Progenitor cell of endocrine pancreas (in vitro differentiated cells): ENCODE measurements around the gene RAD51B. TPM values are rescaled to one million over a fixed set of nuclear protein-coding genes. Genes with fewer than 3 reads are reported as not detected.

ENCODE experiments used
- DNase-seq: peaks from one replicate; pipeline ENCODE4 v3.0.0; 2021; ENCODE audit warnings: low spot score; ENCODE audit not compliant: unreplicated experiment
- H3K27ac Mint-ChIP-seq: 2 replicates; pipeline ENCODE4 v1.8.0; 2021; ENCODE audit warnings: mild to moderate bottlenecking, moderate library complexity, mixed read lengths
- H3K27me3 Mint-ChIP-seq: 2 replicates; pipeline ENCODE4 v1.8.0; 2021; ENCODE audit warnings: mixed read lengths
- H3K36me3 Mint-ChIP-seq: 2 replicates; pipeline ENCODE4 v1.8.0; 2022; ENCODE audit warnings: mixed read lengths; ENCODE audit not compliant: insufficient read depth
- H3K4me1 Mint-ChIP-seq: 2 replicates; pipeline ENCODE4 v1.8.0; 2021; ENCODE audit warnings: low read depth, mixed read lengths
- H3K4me3 Mint-ChIP-seq: 2 replicates; pipeline ENCODE4 v1.8.0; 2021; ENCODE audit warnings: low read depth, mild to moderate bottlenecking, moderate library complexity, mixed read lengths
- H3K9me3 Mint-ChIP-seq: 2 replicates; pipeline ENCODE4 v1.8.0; 2021; ENCODE audit warnings: low read depth, mixed read lengths
- total RNA-seq: library from RNA; stranded (reverse); gene quantifications from 2 replicates; pipeline ENCODE4 v1.2.1, GENCODE V29; 2021
- TF ChIP-seq, protein P1 (sequence below): fragments of 200-600 bp; sonication (generic); IDR thresholded peaks from one replicate; pipeline ENCODE4 v1.5.0; 2021; ENCODE audit warnings: antibody characterized with exemption, mild to moderate bottlenecking; ENCODE audit not compliant: unreplicated experiment

The RAD51B gene
- total RNA-seq, 1 donor from 2014 or later: 24.7 TPM

DNA sequence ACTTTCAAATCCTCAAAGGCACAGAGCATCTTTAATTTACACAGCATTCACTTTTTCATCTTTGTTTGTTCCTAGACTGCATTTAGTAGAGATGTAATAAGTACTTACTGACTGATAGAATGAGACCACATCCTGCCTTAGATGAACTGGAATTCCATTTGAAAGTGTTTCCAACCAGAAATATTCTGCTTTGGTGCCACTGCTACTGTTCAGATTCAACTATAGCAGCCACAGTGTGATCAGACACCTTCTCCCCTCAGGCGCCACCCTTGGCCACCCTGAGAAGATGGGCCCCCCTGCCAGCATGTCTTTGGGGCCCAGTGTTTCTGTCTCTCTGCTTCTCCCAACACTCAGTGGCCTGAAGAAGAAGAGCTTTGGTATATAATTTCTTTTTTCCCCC is 449.1 kb downstream of the RAD51B start:
- Mint-ChIP-seq H3K36me3 (no peaks in the 10 kb centered on the region), H3K4me1 (peaks cover 12% of the 10 kb centered on the region), H3K27ac (peak overlapping the region; percentile 1), H3K27me3 (no peaks in the 10 kb centered on the region), H3K9me3 (no peaks in the 10 kb centered on the region), H3K4me3 (no peak overlapping the region)
- TF ChIP-seq, protein P1, sequence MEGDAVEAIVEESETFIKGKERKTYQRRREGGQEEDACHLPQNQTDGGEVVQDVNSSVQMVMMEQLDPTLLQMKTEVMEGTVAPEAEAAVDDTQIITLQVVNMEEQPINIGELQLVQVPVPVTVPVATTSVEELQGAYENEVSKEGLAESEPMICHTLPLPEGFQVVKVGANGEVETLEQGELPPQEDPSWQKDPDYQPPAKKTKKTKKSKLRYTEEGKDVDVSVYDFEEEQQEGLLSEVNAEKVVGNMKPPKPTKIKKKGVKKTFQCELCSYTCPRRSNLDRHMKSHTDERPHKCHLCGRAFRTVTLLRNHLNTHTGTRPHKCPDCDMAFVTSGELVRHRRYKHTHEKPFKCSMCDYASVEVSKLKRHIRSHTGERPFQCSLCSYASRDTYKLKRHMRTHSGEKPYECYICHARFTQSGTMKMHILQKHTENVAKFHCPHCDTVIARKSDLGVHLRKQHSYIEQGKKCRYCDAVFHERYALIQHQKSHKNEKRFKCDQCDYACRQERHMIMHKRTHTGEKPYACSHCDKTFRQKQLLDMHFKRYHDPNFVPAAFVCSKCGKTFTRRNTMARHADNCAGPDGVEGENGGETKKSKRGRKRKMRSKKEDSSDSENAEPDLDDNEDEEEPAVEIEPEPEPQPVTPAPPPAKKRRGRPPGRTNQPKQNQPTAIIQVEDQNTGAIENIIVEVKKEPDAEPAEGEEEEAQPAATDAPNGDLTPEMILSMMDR: no peak
- no peak for DNase-seq

DNA sequence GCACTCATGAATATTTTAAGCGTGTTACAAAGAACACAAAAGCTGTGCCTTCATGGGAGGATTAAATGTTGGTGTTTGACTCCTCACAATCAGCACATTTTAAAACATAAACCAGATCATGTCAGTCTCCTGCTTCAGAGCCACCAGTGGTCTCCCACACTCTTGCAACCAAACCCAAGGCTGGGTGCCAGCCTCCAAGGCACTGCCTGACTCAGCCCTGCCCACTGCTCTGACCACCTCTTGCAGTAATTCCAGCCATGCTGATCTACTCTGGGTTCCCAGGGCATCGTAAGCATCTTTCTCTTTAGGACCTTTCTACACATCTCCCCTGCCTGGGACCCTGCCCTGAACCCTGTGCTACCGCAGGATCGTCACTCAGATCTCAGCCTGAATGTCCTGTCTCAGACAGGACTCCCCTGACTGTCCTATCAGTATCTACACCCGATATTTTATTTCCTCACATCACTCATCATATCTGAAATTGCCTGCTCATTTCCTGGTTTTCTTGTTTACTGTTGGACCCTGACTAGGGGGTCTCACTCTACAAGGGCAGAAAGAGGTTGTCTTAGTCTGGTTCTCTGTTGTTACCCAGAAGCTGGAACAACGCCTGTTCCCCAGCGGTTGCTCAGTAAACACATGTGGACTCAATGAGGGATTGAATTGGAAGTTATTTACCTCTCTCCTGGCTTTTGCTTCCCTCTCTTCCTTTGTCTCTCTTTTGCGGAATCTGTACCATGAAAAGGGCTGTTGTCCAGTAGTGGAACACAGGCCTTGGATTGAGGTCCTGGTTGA is 449.8 kb downstream of the RAD51B start:
- H3K36me3 Mint-ChIP-seq: no peaks in the 10 kb centered on the region
- H3K27ac Mint-ChIP-seq: peak overlapping the region; percentile 21
- no peak for DNase-seq
- H3K9me3 Mint-ChIP-seq: no peaks in the 10 kb centered on the region
- TF ChIP-seq, protein P1: no peak
- H3K27me3 Mint-ChIP-seq: no peaks in the 10 kb centered on the region
- H3K4me1 Mint-ChIP-seq: peaks cover 11% of the 10 kb centered on the region
- H3K4me3 Mint-ChIP-seq: no peak overlapping the region

DNA sequence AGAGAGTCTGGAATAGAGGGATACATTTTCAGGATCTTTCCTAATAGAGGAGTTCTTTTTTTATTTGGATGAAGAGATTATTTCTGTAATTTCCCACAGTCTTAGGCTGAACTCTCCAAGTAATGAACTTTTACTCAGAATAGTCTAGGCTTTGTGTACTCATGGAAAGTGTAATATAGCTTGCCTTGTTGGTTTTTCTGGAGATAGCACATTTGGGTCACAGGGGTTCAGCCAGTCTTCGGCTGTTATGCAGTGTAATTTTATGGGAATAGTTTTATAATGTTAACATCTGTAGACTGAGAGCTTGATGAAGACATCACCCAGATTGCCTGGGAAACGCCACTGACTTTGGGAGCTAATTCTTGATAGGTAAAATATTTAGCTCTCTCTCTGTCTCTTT is 450.8 kb downstream of the RAD51B start:
- no peaks in the 10 kb centered on the region for H3K9me3 Mint-ChIP-seq
- H3K27ac Mint-ChIP-seq: no peak overlapping the region
- H3K36me3 Mint-ChIP-seq: no peaks in the 10 kb centered on the region
- no peak for DNase-seq
- H3K4me3 Mint-ChIP-seq: no peak overlapping the region
- H3K4me1 Mint-ChIP-seq: peaks cover 13% of the 10 kb centered on the region
- TF ChIP-seq, protein P1: no peak
- no peaks in the 10 kb centered on the region for H3K27me3 Mint-ChIP-seq

DNA sequence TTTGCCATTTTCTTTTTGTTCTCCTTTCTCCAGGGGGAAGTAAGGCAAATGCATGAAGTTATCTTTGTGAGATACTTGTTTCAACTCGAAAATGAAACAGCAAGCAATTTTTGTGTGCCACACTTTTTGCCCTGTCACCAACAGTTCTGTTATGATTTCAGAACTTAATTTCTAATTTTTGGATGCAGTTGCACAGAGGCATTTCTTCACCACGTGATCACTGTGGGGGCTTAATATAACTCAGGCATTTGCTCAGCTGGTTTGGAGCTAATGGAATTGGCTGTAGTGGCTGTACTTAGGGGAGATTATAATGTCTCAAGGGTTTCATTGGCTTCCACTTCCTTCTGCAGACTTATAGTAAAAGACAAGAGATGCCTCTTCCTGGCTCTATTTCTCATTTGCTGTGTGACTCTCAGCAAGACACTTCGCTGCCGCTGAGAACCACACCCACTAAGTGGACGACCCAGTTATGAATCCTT is 452.4 kb downstream of the RAD51B start:
- H3K36me3 Mint-ChIP-seq: no peaks in the 10 kb centered on the region

DNA sequence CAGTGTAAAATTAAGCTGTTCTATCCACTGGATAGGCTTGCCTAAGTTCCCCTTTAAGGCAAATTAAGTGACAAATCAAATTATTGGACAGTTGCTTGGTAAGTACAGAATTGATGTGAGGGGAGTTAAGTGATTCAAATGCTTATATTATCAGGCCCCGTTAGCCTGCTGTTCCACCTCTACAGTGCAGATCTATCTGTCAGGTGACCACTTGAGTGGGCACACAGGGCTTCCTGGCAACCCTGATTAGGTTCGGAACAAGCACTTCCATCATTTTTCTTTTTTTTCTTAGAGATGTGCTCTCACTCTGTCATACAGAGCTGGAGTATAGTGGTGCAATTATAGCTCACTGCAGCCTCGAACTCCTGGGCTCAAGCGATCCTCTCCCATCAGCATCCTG is 453.8 kb downstream of the RAD51B start:
- H3K27ac Mint-ChIP-seq: no peak overlapping the region
- H3K4me1 Mint-ChIP-seq: peaks cover 14% of the 10 kb centered on the region
- no peak overlapping the region for H3K4me3 Mint-ChIP-seq

More for the DNA sequence above, 452.4 kb downstream of the RAD51B start:
- Mint-ChIP-seq H3K27ac (no peak overlapping the region), H3K4me3 (no peak overlapping the region), H3K4me1 (peaks cover 13% of the 10 kb centered on the region), H3K9me3 (no peaks in the 10 kb centered on the region), H3K27me3 (no peaks in the 10 kb centered on the region)
- DNase-seq: no peak
- TF ChIP-seq, protein P1: no peak

More for the DNA sequence above, 453.8 kb downstream of the RAD51B start:
- DNase-seq: no peak
- Mint-ChIP-seq H3K9me3 (no peaks in the 10 kb centered on the region), H3K27me3 (no peaks in the 10 kb centered on the region), H3K36me3 (no peaks in the 10 kb centered on the region)
- TF ChIP-seq, protein P1: no peak
